KOPT-K1 (cell line): ENCODE measurements around the gene PRDM15.

Source experiments
- H3K27ac ChIP-seq: fragments of 200-600 bp; sonication (generic); 2 replicates; pipeline ENCODE4 v1.5.1; 2016; ENCODE audit warnings: antibody characterized with exemption, mild to moderate bottlenecking, low read depth, low read length; ENCODE audit not compliant: poor library complexity, severe bottlenecking
- H3K36me3 ChIP-seq: fragments of 200-600 bp; sonication (generic); 2 replicates; pipeline ENCODE4 v1.5.1; 2017; ENCODE audit warnings: antibody characterized with exemption, mild to moderate bottlenecking, low read length, moderate library complexity; ENCODE audit not compliant: insufficient read depth
- H3K9me3 ChIP-seq: fragments of 200-600 bp; sonication (generic); 2 replicates; pipeline ENCODE4 v1.5.1; 2017; ENCODE audit warnings: antibody characterized with exemption, low read length, mild to moderate bottlenecking; ENCODE audit not compliant: insufficient read depth, poor library complexity, severe bottlenecking

The PRDM15 gene

GRCh38 chr21:41852151-41852928 lies 26.8 kb downstream of the PRDM15 start:
- Histone ChIP-seq H3K9me3 (no peaks in the 10 kb centered on the region), H3K36me3 (peaks cover 76% of the 10 kb centered on the region), H3K27ac (no peak overlapping the region)

- no peak overlapping the region for H3K27ac ChIP-seq
- H3K9me3 ChIP-seq, result no peaks in the 10 kb centered on the region
- peaks cover 73% of the 10 kb centered on the region for H3K36me3 ChIP-seq
Observed at GRCh38 chr21:41851090-41851790, 27.9 kb downstream of the PRDM15 start.

- peaks cover 66% of the 10 kb centered on the region for H3K36me3 ChIP-seq
- H3K27ac ChIP-seq, result no peak overlapping the region
- H3K9me3 ChIP-seq, result no peaks in the 10 kb centered on the region
Observed at GRCh38 chr21:41850085-41850484, 29.1 kb downstream of the PRDM15 start.

GRCh38 chr21:41848958-41849580 lies 30.1 kb downstream of the PRDM15 start:
- H3K27ac ChIP-seq, result no peak overlapping the region

GRCh38 chr21:41848533-41848932 lies 30.6 kb downstream of the PRDM15 start:
- no peaks in the 10 kb centered on the region for H3K9me3 ChIP-seq
- peaks cover 51% of the 10 kb centered on the region for H3K36me3 ChIP-seq
- H3K27ac ChIP-seq, result no peak overlapping the region

More at GRCh38 chr21:41848958-41849580, 30.1 kb downstream of the PRDM15 start:
- Histone ChIP-seq H3K9me3 (no peaks in the 10 kb centered on the region), H3K36me3 (peaks cover 56% of the 10 kb centered on the region)

GRCh38 chr21:41847066-41847804 lies 31.9 kb downstream of the PRDM15 start:
- H3K27ac ChIP-seq, result no peak overlapping the region
- peaks cover 39% of the 10 kb centered on the region; the same call in 1 of the 2 replicates for H3K36me3 ChIP-seq
- no peaks in the 10 kb centered on the region for H3K9me3 ChIP-seq

- peaks cover 33% of the 10 kb centered on the region for H3K36me3 ChIP-seq
- no peak overlapping the region for H3K27ac ChIP-seq
Observed at GRCh38 chr21:41846536-41846935, 32.6 kb downstream of the PRDM15 start.

GRCh38 chr21:41846033-41846317 lies 33.2 kb downstream of the PRDM15 start:
- H3K27ac ChIP-seq, result no peak overlapping the region
- peaks cover 27% of the 10 kb centered on the region for H3K36me3 ChIP-seq
- peaks cover 4% of the 10 kb centered on the region for H3K9me3 ChIP-seq

More at GRCh38 chr21:41846536-41846935, 32.6 kb downstream of the PRDM15 start:
- H3K9me3 ChIP-seq, result no peaks in the 10 kb centered on the region

GRCh38 chr21:41845310-41846032 lies 33.7 kb downstream of the PRDM15 start:
- Histone ChIP-seq H3K27ac (no peak overlapping the region), H3K36me3 (peaks cover 25% of the 10 kb centered on the region), H3K9me3 (peaks cover 7% of the 10 kb centered on the region)

GRCh38 chr21:41843584-41843983 lies 35.6 kb downstream of the PRDM15 start:
- peaks cover 7% of the 10 kb centered on the region for H3K9me3 ChIP-seq

GRCh38 chr21:41840880-41841279 lies 38.3 kb downstream of the PRDM15 start:
- Histone ChIP-seq H3K9me3 (peaks cover 7% of the 10 kb centered on the region), H3K36me3 (peaks cover 41% of the 10 kb centered on the region), H3K27ac (no peak overlapping the region)

More at GRCh38 chr21:41843584-41843983, 35.6 kb downstream of the PRDM15 start:
- H3K27ac ChIP-seq, result no peak overlapping the region
- peaks cover 39% of the 10 kb centered on the region for H3K36me3 ChIP-seq

- Histone ChIP-seq H3K9me3 (peaks cover 7% of the 10 kb centered on the region), H3K36me3 (peaks cover 51% of the 10 kb centered on the region), H3K27ac (no peak overlapping the region)
Observed at GRCh38 chr21:41839387-41840000, 39.6 kb downstream of the PRDM15 start.

- peaks cover 7% of the 10 kb centered on the region for H3K9me3 ChIP-seq
- peaks cover 51% of the 10 kb centered on the region for H3K36me3 ChIP-seq
- no peak overlapping the region for H3K27ac ChIP-seq
Observed at GRCh38 chr21:41837756-41838297, 41.3 kb downstream of the PRDM15 start.
